ENCODE data around the gene SH3PXD2A.

The SH3PXD2A gene

GRCh38 chr10:103703941-103704919 is 151.1 kb downstream of the SH3PXD2A start:
- DNase-seq (ENCODE audit: low read depth) = no peak

- DNase-seq (ENCODE audit: low read depth) = no peak
Measured at GRCh38 chr10:103701380-103702222, 153.8 kb downstream of the SH3PXD2A start.

GRCh38 chr10:103700436-103700715 is 155.0 kb downstream of the SH3PXD2A start:
- no peak for DNase-seq (ENCODE audit: low read depth)

- DNase-seq (ENCODE audit: low read depth) = no peak
Measured at GRCh38 chr10:103699611-103700435, 155.6 kb downstream of the SH3PXD2A start.

- DNase-seq (ENCODE audit: low read depth) = no peak
Measured at GRCh38 chr10:103698266-103698665, 157.1 kb downstream of the SH3PXD2A start.

GRCh38 chr10:103697787-103698186 is 157.6 kb downstream of the SH3PXD2A start:
- no peak for DNase-seq (ENCODE audit: low read depth)

GRCh38 chr10:103696411-103697145 is 158.8 kb downstream of the SH3PXD2A start:
- DNase-seq (ENCODE audit: low read depth) = peak; percentile 71

GRCh38 chr10:103696094-103696410 is 159.3 kb downstream of the SH3PXD2A start:
- DNase-seq (ENCODE audit: low read depth) = no peak

- no peak for DNase-seq (ENCODE audit: low read depth)
Measured at GRCh38 chr10:103695584-103696005, 159.8 kb downstream of the SH3PXD2A start.

- DNase-seq (ENCODE audit: low read depth) = no peak
Measured at GRCh38 chr10:103693812-103694205, 161.6 kb downstream of the SH3PXD2A start.

GRCh38 chr10:103692952-103693811 is 162.2 kb downstream of the SH3PXD2A start:
- no peak for DNase-seq (ENCODE audit: low read depth)

- DNase-seq (ENCODE audit: low read depth) = no peak
Measured at GRCh38 chr10:103692436-103692951, 162.9 kb downstream of the SH3PXD2A start.

- no peak for DNase-seq (ENCODE audit: low read depth)
Measured at GRCh38 chr10:103691723-103692435, 163.5 kb downstream of the SH3PXD2A start.

GRCh38 chr10:103691267-103691666 is 164.1 kb downstream of the SH3PXD2A start:
- DNase-seq (ENCODE audit: low read depth) = no peak

- no peak for DNase-seq (ENCODE audit: low read depth)
Measured at GRCh38 chr10:103690281-103690680, 165.1 kb downstream of the SH3PXD2A start.

GRCh38 chr10:103688491-103688890 is 166.9 kb downstream of the SH3PXD2A start:
- no peak for DNase-seq (ENCODE audit: low read depth)

GRCh38 chr10:103687718-103688117 is 167.7 kb downstream of the SH3PXD2A start:
- DNase-seq (ENCODE audit: low read depth) = no peak

- no peak for DNase-seq (ENCODE audit: low read depth)
Measured at GRCh38 chr10:103687172-103687571, 168.2 kb downstream of the SH3PXD2A start.

GRCh38 chr10:103685880-103686669 is 169.3 kb downstream of the SH3PXD2A start:
- peak; percentile 59 for DNase-seq (ENCODE audit: low read depth)

Measured in activated T-cell treated with anti-CD3 and anti-CD28 coated beads for 24 hours (primary cell).